HepG2 (cell line): ENCODE data around the gene ANKRD65. TPM values are rescaled to one million over a fixed set of nuclear protein-coding genes. Genes with fewer than 3 reads are reported as not detected.

Experiments used
- AHR ChIP-seq: IDR thresholded peaks from 2 replicates; pipeline ENCODE4 v1.6.1; 2018; ENCODE audit warnings: missing genetic modification reagents, missing compliant biosample characterization
- ARID4A ChIP-seq: sonication (generic); formaldehyde crosslinking; IDR thresholded peaks from 2 replicates; pipeline ENCODE4 v1.5.0; 2020; ENCODE audit warnings: mild to moderate bottlenecking, missing genetic modification reagents, borderline replicate concordance
- ARNT ChIP-seq: fragments of 450-650 bp; IDR thresholded peaks from 2 replicates; pipeline ENCODE4 v1.6.1; 2017
- CREM ChIP-seq, 2 experiments: sonication (generic) in 1 of 2; formaldehyde crosslinking in 1 of 2; IDR thresholded peaks; 2 replicates each; pipeline versions ENCODE4 v1.4.0 to v1.6.1; 2016 to 2020; ENCODE audit warnings: antibody characterized with exemption in 1 of 2, mild to moderate bottlenecking in 1 of 2, missing genetic modification reagents in 1 of 2
- FOXK2 ChIP-seq: fragments of 450-650 bp; IDR thresholded peaks from 2 replicates; pipeline ENCODE4 v1.6.1; 2016
- HNRNPH1 ChIP-seq: fragments of 200-400 bp; formaldehyde crosslinking; optimal IDR thresholded peaks from 2 replicates; pipeline ENCODE3; 2017; ENCODE audit warnings: mild to moderate bottlenecking, low read depth, low read length
- NFYC ChIP-seq: IDR thresholded peaks from 2 replicates; pipeline ENCODE4 v1.6.1; 2016; ENCODE audit warnings: missing genetic modification reagents, missing compliant biosample characterization
- NRL ChIP-seq: sonication (generic); formaldehyde crosslinking; IDR thresholded peaks from 2 replicates; pipeline ENCODE4 v1.5.0; 2020; ENCODE audit warnings: missing genetic modification reagents, mild to moderate bottlenecking, moderate library complexity, borderline replicate concordance
- PBX2 ChIP-seq: IDR thresholded peaks from 2 replicates; pipeline ENCODE4 v1.6.1; 2016; ENCODE audit warnings: control low read depth
- PHF20 ChIP-seq: sonication (generic); formaldehyde crosslinking; IDR thresholded peaks from 2 replicates; pipeline ENCODE4 v1.5.0; 2020; ENCODE audit warnings: mild to moderate bottlenecking, missing genetic modification reagents
- PPARG ChIP-seq: conservative IDR thresholded peaks from 2 replicates; pipeline ENCODE4 v1.6.1; 2016; ENCODE audit warnings: missing biosample characterization, missing genetic modification reagents
- PRDM4 ChIP-seq: sonication (generic); formaldehyde crosslinking; IDR thresholded peaks from 2 replicates; pipeline ENCODE4 v1.9.0; 2021; ENCODE audit warnings: missing genetic modification reagents, borderline replicate concordance
- YEATS4 ChIP-seq: sonication (generic); formaldehyde crosslinking; IDR thresholded peaks from 2 replicates; pipeline ENCODE4 v1.4.0; 2020; ENCODE audit warnings: missing genetic modification reagents, borderline replicate concordance
- ZBTB21 ChIP-seq: sonication (generic); formaldehyde crosslinking; IDR thresholded peaks from 2 replicates; pipeline ENCODE4 v1.4.0; 2020; ENCODE audit warnings: missing genetic modification reagents
- ZKSCAN8 ChIP-seq: IDR thresholded peaks from 2 replicates; pipeline ENCODE4 v1.6.1; 2016; ENCODE audit warnings: borderline replicate concordance, missing genetic modification reagents, missing compliant biosample characterization
- ZNF101 ChIP-seq: sonication (generic); formaldehyde crosslinking; IDR thresholded peaks from 2 replicates; pipeline ENCODE4 v1.4.0; 2020; ENCODE audit warnings: mild to moderate bottlenecking, low read depth, missing genetic modification reagents, borderline replicate concordance
- polyA plus RNA-seq, 8 experiments: library from polyadenylated mRNA; depleted of rRNA in 3 of 8; stranded (reverse) in 7 of 8; unstranded in 1 of 8; fragments of >200 nt; fragmentation: Illumina TruSeq in 4 of 8; extraction: Trizol in 4 of 8; gene quantifications; 2 replicates each; pipeline versions ENCODE4 v1.2.1 to v1.2.3, GENCODE V29; 2011 to 2016; ENCODE audit warnings: low read depth in 4 of 8, missing spikeins in 1 of 8, mixed read lengths in 1 of 8; ENCODE audit not compliant: insufficient read depth in 1 of 8
- total RNA-seq, 5 experiments: library from RNA; depleted of rRNA; stranded (reverse); fragments of >200 nt; fragmentation: Illumina TruSeq; extraction: Trizol; gene quantifications; 2 replicates each; pipeline ENCODE4 v1.2.3, GENCODE V29; 2016; ENCODE audit warnings: low read depth in 1 of 5
- TF ChIP-seq, protein P1 (sequence below): sonication (generic); formaldehyde crosslinking; IDR thresholded peaks from 2 replicates; pipeline ENCODE4 v1.5.1; 2020; ENCODE audit warnings: missing genetic modification reagents, mild to moderate bottlenecking, borderline replicate concordance

Gene ANKRD65
- total and polyA plus RNA-seq, 2 of the 13 experiments (the other 11 are each of a cell fraction or from before 2014, with no cell fraction given), result 12.1 to 30.1 TPM

DNA sequence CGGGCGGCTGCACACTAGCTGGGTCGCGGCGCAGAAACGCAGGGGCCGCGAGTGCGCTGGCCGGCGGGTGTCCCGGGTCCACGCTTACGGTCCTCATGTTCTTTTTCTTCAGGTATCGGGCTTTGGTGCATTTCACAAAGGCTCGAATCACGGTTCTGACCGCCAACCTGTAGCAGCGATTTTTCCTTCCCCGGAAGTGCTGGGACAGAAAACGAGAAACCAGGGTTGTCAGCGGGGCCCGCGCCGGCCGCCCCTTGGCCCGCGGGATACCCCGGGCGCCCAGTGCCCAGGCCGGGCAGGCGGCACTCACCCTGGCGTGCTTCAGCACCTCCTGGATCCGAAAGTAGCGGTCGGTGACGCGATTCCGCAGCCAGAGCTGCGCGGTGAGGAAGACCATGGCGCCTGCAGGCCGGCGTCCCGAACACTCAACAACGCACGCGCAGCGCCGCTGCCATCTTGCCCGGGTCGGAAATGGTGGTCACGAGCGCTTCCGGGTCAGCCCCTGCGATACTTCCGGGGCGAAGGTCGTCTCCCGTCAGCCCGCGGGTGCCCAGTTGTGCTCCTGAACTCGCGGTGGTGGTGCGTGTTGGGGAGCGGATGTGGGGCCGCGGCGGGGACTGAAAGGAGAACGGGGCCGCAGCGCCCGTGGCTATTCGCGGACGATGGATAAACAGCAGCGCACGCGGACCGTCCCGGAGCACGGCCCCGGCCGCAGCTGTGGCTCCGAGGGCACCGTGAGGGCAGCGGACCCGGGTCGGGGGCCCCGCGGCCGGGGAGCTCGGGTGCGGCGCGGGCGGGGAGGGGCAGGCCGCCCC is 14.0 kb downstream of the ANKRD65 start, which contains the start of gene MRPL20 (continued):
- TF ChIP-seq PRDM4 (CRISPR knock-in tag) (peak; percentile 67; the same call in 1 of the 2 replicates), PHF20 (CRISPR knock-in tag) (peak; percentile 98), PPARG (CRISPR knock-in tag) (peak; percentile 53), FOXK2 (0 out of 2 replicates have a peak, but pooled peaks have one; percentile 11), AHR (CRISPR knock-in tag) (peak; percentile 80; the same call in 1 of the 2 replicates), ZBTB21 (peak; percentile 69), ARID4A (CRISPR knock-in tag) (peak; percentile 95), ZNF101 (peak; percentile 32; the same call in 1 of the 2 replicates), HNRNPH1 (no peak), ZKSCAN8 (CRISPR knock-in tag) (no peak), CREM (IDR thresholded peaks at IDR 0.05) (peak; percentile 88), CREM (CRISPR knock-in tag; IDR thresholded peaks at IDR 0.05) (0 out of 2 replicates have a peak, but pooled peaks have one; percentile 12), NFYC (peak; percentile 68), NRL (peak; percentile 49; the same call in 1 of the 2 replicates), PBX2 (CRISPR knock-in tag) (peak; percentile 30; the same call in 1 of the 2 replicates), ARNT (no peak), YEATS4 (peak; percentile 97)
- TF ChIP-seq, protein P1, sequence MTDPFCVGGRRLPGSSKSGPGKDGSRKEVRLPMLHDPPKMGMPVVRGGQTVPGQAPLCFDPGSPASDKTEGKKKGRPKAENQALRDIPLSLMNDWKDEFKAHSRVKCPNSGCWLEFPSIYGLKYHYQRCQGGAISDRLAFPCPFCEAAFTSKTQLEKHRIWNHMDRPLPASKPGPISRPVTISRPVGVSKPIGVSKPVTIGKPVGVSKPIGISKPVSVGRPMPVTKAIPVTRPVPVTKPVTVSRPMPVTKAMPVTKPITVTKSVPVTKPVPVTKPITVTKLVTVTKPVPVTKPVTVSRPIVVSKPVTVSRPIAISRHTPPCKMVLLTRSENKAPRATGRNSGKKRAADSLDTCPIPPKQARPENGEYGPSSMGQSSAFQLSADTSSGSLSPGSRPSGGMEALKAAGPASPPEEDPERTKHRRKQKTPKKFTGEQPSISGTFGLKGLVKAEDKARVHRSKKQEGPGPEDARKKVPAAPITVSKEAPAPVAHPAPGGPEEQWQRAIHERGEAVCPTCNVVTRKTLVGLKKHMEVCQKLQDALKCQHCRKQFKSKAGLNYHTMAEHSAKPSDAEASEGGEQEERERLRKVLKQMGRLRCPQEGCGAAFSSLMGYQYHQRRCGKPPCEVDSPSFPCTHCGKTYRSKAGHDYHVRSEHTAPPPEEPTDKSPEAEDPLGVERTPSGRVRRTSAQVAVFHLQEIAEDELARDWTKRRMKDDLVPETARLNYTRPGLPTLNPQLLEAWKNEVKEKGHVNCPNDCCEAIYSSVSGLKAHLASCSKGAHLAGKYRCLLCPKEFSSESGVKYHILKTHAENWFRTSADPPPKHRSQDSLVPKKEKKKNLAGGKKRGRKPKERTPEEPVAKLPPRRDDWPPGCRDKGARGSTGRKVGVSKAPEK (CRISPR knock-in tag), result no peak
